ENCODE results near the gene RTN4. TPM values are rescaled to one million over a fixed set of nuclear protein-coding genes. Genes with fewer than 3 reads are reported as not detected.

RTN4 gene
- polyA plus RNA-seq, 3 donors = 111 to 163 (median 158) TPM

- H3K4me1 Mint-ChIP-seq = peaks cover 25% of the 10 kb centered on the region
- no peak overlapping the region for H2AFZ ChIP-seq (ENCODE audit: insufficient read depth, low read depth, low read length, poor library complexity, severe bottlenecking)
- WGBS (ENCODE audit: insufficient coverage) = no CpG with 5 or more reads among the region's 2 CpGs
- H3K27me3 ChIP-seq (ENCODE audit: control insufficient read depth in 2 of 2, insufficient read depth in 2 of 2, low read length in 2 of 2) = no peaks in the 10 kb centered on the region
- H3K27me3 Mint-ChIP-seq (ENCODE audit: low read depth in 3 of 3) = no peaks in the 10 kb centered on the region
- H3K36me3 ChIP-seq (replicated peaks in 1 of 2; ENCODE audit: control insufficient read depth in 1 of 2, insufficient read depth in 2 of 2, low read length in 2 of 2) = no peaks in the 10 kb centered on the region
- H3K9me3 Mint-ChIP-seq = no peaks in the 10 kb centered on the region
- H4K20me1 ChIP-seq (ENCODE audit: insufficient read depth, low read length) = peaks cover 99% of the 10 kb centered on the region
- H3K4me3 Mint-ChIP-seq = no peak overlapping the region
- no peak for DNase-seq
- no peak for TF ChIP-seq CTCF (IDR thresholded peaks at IDR 0.05)
- peak overlapping the region in 1 of 2 donors; percentile 42 for H3K27ac ChIP-seq (ENCODE audit: low read depth in 1 of 2, low read length in 2 of 2)
- H3K79me2 ChIP-seq (ENCODE audit: insufficient read depth, low read length) = peaks cover 100% of the 10 kb centered on the region
- H3K4me2 ChIP-seq (replicated peaks; ENCODE audit: extremely low read depth, low read length, poor library complexity, severe bottlenecking) = no peak overlapping the region
- intact Hi-C loops (cut with micrococcal nuclease) = no loop called here
- H3K9me3 ChIP-seq (replicated peaks in 1 of 2; ENCODE audit: control insufficient read depth in 1 of 2, insufficient read depth in 1 of 2, low read length in 2 of 2) = no peaks in the 10 kb centered on the region
- H3K9ac ChIP-seq (ENCODE audit: insufficient read depth, low read length, poor library complexity, severe bottlenecking) = no peak overlapping the region
- H3K4me3 ChIP-seq (replicated peaks in 1 of 3; ENCODE audit: low read depth in 2 of 3, low read length in 3 of 3) = no peak overlapping the region
- peaks cover 0 to 6% of the 10 kb centered on the region in 2 donors for H3K36me3 Mint-ChIP-seq
- peaks cover 59 to 69% of the 10 kb centered on the region in 2 donors for H3K4me1 ChIP-seq (ENCODE audit: control insufficient read depth in 1 of 2, insufficient read depth in 2 of 2, low read length in 2 of 2)
- no peak overlapping the region for H3K27ac Mint-ChIP-seq
Observed at GRCh38 chr2:55025082-55025481, 25.2 kb downstream of the RTN4 start.

- H3K4me1 ChIP-seq (ENCODE audit: control insufficient read depth in 1 of 2, insufficient read depth in 2 of 2, low read length in 2 of 2) = peaks cover 80 to 93% of the 10 kb centered on the region in 2 donors
- DNase-seq = peak; percentile 23 to 51 (median 49)
- Mint-ChIP-seq H3K4me3 (no peak overlapping the region), H3K9me3 (no peaks in the 10 kb centered on the region), H3K36me3 (peaks cover 0 to 3% of the 10 kb centered on the region in 2 donors), H3K4me1 (peaks cover 43% of the 10 kb centered on the region), H3K27me3 (ENCODE audit: low read depth in 3 of 3) (no peaks in the 10 kb centered on the region), H3K27ac (no peak overlapping the region)
- peak overlapping the region in 1 of 2 donors; percentile 63 for H3K27ac ChIP-seq (ENCODE audit: low read depth in 1 of 2, low read length in 2 of 2)
- H4K20me1 ChIP-seq (ENCODE audit: insufficient read depth, low read length) = peaks cover 97% of the 10 kb centered on the region
- no peaks in the 10 kb centered on the region for H3K27me3 ChIP-seq (ENCODE audit: control insufficient read depth in 2 of 2, insufficient read depth in 2 of 2, low read length in 2 of 2)
- H2AFZ ChIP-seq (ENCODE audit: insufficient read depth, low read depth, low read length, poor library complexity, severe bottlenecking) = no peak overlapping the region
- no peaks in the 10 kb centered on the region for H3K9me3 ChIP-seq (replicated peaks in 1 of 2; ENCODE audit: control insufficient read depth in 1 of 2, insufficient read depth in 1 of 2, low read length in 2 of 2)
- H3K4me3 ChIP-seq (replicated peaks in 1 of 3; ENCODE audit: low read depth in 2 of 3, low read length in 3 of 3) = no peak overlapping the region
- no peaks in the 10 kb centered on the region for H3K36me3 ChIP-seq (replicated peaks in 1 of 2; ENCODE audit: control insufficient read depth in 1 of 2, insufficient read depth in 2 of 2, low read length in 2 of 2)
- no peak overlapping the region for H3K4me2 ChIP-seq (replicated peaks; ENCODE audit: extremely low read depth, low read length, poor library complexity, severe bottlenecking)
- WGBS (ENCODE audit: insufficient coverage) = no CpG with 5 or more reads among the region's 3 CpGs
- TF ChIP-seq CTCF (IDR thresholded peaks at IDR 0.05) = no peak
- intact Hi-C loops (cut with micrococcal nuclease) = loop anchor here in 1 of 2 donors (5.0 kb wide), 1 partner anchor 130 kb away; no protein-coding TSS in a partner anchor
- H3K79me2 ChIP-seq (ENCODE audit: insufficient read depth, low read length) = peaks cover 97% of the 10 kb centered on the region
- H3K9ac ChIP-seq (ENCODE audit: insufficient read depth, low read length, poor library complexity, severe bottlenecking) = no peak overlapping the region
Observed at GRCh38 chr2:55022476-55022875, 27.8 kb downstream of the RTN4 start.
